Hepatocyte (in vitro differentiated cells): Measurements from ENCODE around the gene SOAT2.

Experiments used
- EZH2 ChIP-seq: fragments of 200-600 bp; sonication (generic); IDR thresholded peaks from 2 replicates; pipeline ENCODE4 v1.6.1; 2016; ENCODE audit warnings: antibody characterized with exemption, mild to moderate bottlenecking, borderline replicate concordance
- TF ChIP-seq, protein P1 (sequence below): fragments of 200-600 bp; sonication (generic); IDR thresholded peaks from 2 replicates; pipeline ENCODE4 v1.5.1; 2016; ENCODE audit warnings: antibody characterized with exemption, mild to moderate bottlenecking; ENCODE audit not compliant: poor library complexity

DNA sequence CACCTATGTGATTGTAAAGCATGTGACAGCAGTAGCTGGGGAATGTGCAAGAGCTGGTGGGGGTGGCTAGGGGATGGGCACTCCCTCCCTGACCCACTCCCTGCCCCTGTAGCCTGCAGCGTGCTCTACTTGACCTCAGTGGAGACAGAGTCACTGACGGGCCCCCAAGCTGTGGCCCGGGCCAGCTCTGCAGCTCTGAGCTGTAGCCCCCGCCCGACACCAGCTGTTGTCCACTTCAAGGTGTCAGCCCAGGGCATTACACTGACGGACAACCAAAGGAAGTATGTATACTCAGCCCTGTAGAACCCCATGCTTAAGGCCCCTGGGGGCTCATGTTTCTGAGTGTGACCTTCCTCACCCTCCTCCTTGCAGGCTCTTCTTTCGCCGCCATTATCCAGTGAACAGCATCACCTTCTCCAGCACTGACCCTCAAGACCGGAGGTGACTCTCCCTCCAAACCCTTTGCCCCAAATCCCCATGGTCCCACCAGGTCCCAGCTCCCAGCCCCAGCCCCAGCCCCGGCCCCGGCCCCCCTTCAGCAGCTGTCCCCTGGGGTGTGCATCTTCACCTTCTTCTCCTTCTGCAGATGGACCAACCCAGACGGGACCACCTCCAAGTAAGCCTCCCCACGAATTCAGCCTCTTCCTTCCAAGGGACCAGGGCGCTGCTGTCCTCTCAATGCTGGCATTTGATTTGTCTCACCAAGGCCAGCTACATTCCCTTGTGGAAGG is 40.1 kb upstream of the SOAT2 start:
- TF ChIP-seq, protein P1, sequence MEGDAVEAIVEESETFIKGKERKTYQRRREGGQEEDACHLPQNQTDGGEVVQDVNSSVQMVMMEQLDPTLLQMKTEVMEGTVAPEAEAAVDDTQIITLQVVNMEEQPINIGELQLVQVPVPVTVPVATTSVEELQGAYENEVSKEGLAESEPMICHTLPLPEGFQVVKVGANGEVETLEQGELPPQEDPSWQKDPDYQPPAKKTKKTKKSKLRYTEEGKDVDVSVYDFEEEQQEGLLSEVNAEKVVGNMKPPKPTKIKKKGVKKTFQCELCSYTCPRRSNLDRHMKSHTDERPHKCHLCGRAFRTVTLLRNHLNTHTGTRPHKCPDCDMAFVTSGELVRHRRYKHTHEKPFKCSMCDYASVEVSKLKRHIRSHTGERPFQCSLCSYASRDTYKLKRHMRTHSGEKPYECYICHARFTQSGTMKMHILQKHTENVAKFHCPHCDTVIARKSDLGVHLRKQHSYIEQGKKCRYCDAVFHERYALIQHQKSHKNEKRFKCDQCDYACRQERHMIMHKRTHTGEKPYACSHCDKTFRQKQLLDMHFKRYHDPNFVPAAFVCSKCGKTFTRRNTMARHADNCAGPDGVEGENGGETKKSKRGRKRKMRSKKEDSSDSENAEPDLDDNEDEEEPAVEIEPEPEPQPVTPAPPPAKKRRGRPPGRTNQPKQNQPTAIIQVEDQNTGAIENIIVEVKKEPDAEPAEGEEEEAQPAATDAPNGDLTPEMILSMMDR: no peak
- no peak for TF ChIP-seq EZH2
